Tibial artery (tissue), 4 donors: ENCODE results near the gene OR6A2.

ENCODE experiments used
- DNase-seq, 2 donors: peaks; one replicate each; pipeline ENCODE4 v3.0.0-alpha.2; 2019
- H3K27ac ChIP-seq, 2 donors: fragments of 200-600 bp; sonication (generic) in 1 of 2; 1 replicate in 1 of 2; 2 replicates in 1 of 2; pipeline ENCODE4 v1.5.1; 2018 to 2019; ENCODE audit warnings: mild to moderate bottlenecking in 1 of 2
- H3K27me3 ChIP-seq, 2 donors: fragments of 200-600 bp; sonication (generic) in 1 of 2; one replicate each; pipeline versions ENCODE4 v1.5.1 to v1.6.0; 2016 to 2019
- H3K36me3 ChIP-seq, 3 donors: fragments of 200-600 bp; sonication (generic) in 2 of 3; one replicate each; pipeline ENCODE4 v1.5.1; 2016 to 2019; ENCODE audit warnings: mild to moderate bottlenecking in 2 of 3
- H3K4me1 ChIP-seq, 4 donors: fragments of 200-600 bp; sonication (generic) in 2 of 4; 1 replicate in 3 of 4; 2 replicates in 1 of 4; pipeline ENCODE4 v1.5.1; 2016 to 2019
- H3K4me3 ChIP-seq, 2 donors: fragments of 200-600 bp; sonication (generic) in 1 of 2; 1 replicate in 1 of 2; 2 replicates in 1 of 2; pipeline ENCODE4 v1.5.1; 2018 to 2019; ENCODE audit warnings: mild to moderate bottlenecking in 2 of 2
- H3K9me3 ChIP-seq, 3 donors: fragments of 200-600 bp; sonication (generic) in 1 of 3; one replicate each; pipeline ENCODE4 v1.5.1; 2016 to 2019
- CTCF ChIP-seq, 2 experiments: fragments of 200-600 bp in 1 of 2; fragments of 450-650 bp in 1 of 2; IDR thresholded peaks; one replicate each; pipeline ENCODE4 v1.5.1; 2017 to 2019; ENCODE audit warnings: antibody characterized with exemption in 2 of 2, mild to moderate bottlenecking in 1 of 2, moderate library complexity in 1 of 2
- intact Hi-C: fragments of 100-400 bp; cut with DNase I; formaldehyde crosslinking; loops from one replicate; pipeline ENCODE4 v1.15.0; 2023; ENCODE audit warnings: low total_unique reads

OR6A2 gene

GRCh38 chr11:6833356-6833755 lies 33.9 kb upstream of the OR6A2 start:
- intact Hi-C loops = no loop called here
- Histone ChIP-seq H3K9me3 (no peaks in the 10 kb centered on the region), H3K36me3 (no peaks in the 10 kb centered on the region), H3K4me1 (no peaks in the 10 kb centered on the region), H3K27ac (no peak overlapping the region), H3K27me3 (no peaks in the 10 kb centered on the region), H3K4me3 (no peak overlapping the region)
- TF ChIP-seq CTCF (IDR thresholded peaks at IDR 0.05) = no peak
- no peak for DNase-seq

- H3K4me1 ChIP-seq = no peaks in the 10 kb centered on the region
- no peak for DNase-seq
- H3K4me3 ChIP-seq = no peak overlapping the region
- H3K36me3 ChIP-seq = no peaks in the 10 kb centered on the region
- H3K9me3 ChIP-seq = no peaks in the 10 kb centered on the region
- intact Hi-C loops = no loop called here
- H3K27ac ChIP-seq = no peak overlapping the region
- TF ChIP-seq CTCF (IDR thresholded peaks at IDR 0.05) = no peak
- no peaks in the 10 kb centered on the region for H3K27me3 ChIP-seq
Measured at GRCh38 chr11:6828103-6828502, 28.6 kb upstream of the OR6A2 start.

GRCh38 chr11:6825231-6825744 lies 25.8 kb upstream of the OR6A2 start:
- intact Hi-C loops = no loop called here
- DNase-seq = no peak
- no peaks in the 10 kb centered on the region for H3K27me3 ChIP-seq
- H3K27ac ChIP-seq = no peak overlapping the region
- TF ChIP-seq CTCF (IDR thresholded peaks at IDR 0.05) = no peak
- H3K4me1 ChIP-seq = no peaks in the 10 kb centered on the region
- no peak overlapping the region for H3K4me3 ChIP-seq
- no peaks in the 10 kb centered on the region for H3K36me3 ChIP-seq
- H3K9me3 ChIP-seq = no peaks in the 10 kb centered on the region

GRCh38 chr11:6824136-6824823 lies 24.8 kb upstream of the OR6A2 start:
- Histone ChIP-seq H3K4me1 (no peaks in the 10 kb centered on the region), H3K36me3 (no peaks in the 10 kb centered on the region), H3K27me3 (no peaks in the 10 kb centered on the region), H3K4me3 (no peak overlapping the region), H3K27ac (no peak overlapping the region), H3K9me3 (no peaks in the 10 kb centered on the region)
- no peak for DNase-seq
- no peak for TF ChIP-seq CTCF (IDR thresholded peaks at IDR 0.05)
- intact Hi-C loops = no loop called here

- Histone ChIP-seq H3K4me1 (no peaks in the 10 kb centered on the region), H3K4me3 (no peak overlapping the region), H3K27ac (no peak overlapping the region), H3K27me3 (no peaks in the 10 kb centered on the region), H3K9me3 (no peaks in the 10 kb centered on the region), H3K36me3 (no peaks in the 10 kb centered on the region)
- intact Hi-C loops = no loop called here
- TF ChIP-seq CTCF (IDR thresholded peaks at IDR 0.05) = no peak
- no peak for DNase-seq
Measured at GRCh38 chr11:6818967-6819366, 19.5 kb upstream of the OR6A2 start.
